CD4-positive, alpha-beta T cell (primary cell): ENCODE results near the gene NR2C2. TPM values are rescaled to one million over a fixed set of nuclear protein-coding genes. Genes with fewer than 3 reads are reported as not detected.
A peak's percentile ranks its signal among the peaks of the same experiment; 100 is the strongest.

Source experiments
- ATAC-seq: fragments of 200-7000 bp; cut with Tn5 transposase; one replicate; pipeline ENCODE4 v1.10.0; 2022; ENCODE audit warnings: mild to moderate bottlenecking; ENCODE audit not compliant: poor library complexity
- CTCF ChIA-PET: fragments of 350-600 bp; sonication (Branson Sonifier 250); formaldehyde crosslinking; loops from one replicate; lab custom pipeline; 2021; ENCODE audit warnings: antibody characterized with exemption, inconsistent platforms; lab: Charles Lee
- POLR2A ChIA-PET: fragments of 350-600 bp; sonication (Branson Sonifier 250); formaldehyde crosslinking; loops from one replicate; lab custom pipeline; 2021; ENCODE audit warnings: antibody characterized with exemption, inconsistent platforms; lab: Charles Lee
- DNase-seq, 14 experiments: peaks; one replicate each; pipeline ENCODE4 v3.0.0-alpha.2; 2013 to 2020; ENCODE audit warnings: mixed read lengths in 2 of 14
- H3K27ac ChIP-seq, 2 donors: one replicate each; pipeline versions ENCODE4 v1.5.1 to v1.7.0; 2013; ENCODE audit warnings: low read length in 2 of 2, low read depth in 1 of 2, mild to moderate bottlenecking in 1 of 2
- H3K27me3 ChIP-seq, 2 experiments: 1 replicate in 1 of 2; 2 replicates in 1 of 2; pipeline versions ENCODE4 v1.6.1 to v1.7.0; 2013; ENCODE audit warnings: low read length in 2 of 2, control low read depth in 1 of 2, mild to moderate bottlenecking in 1 of 2, moderate library complexity in 1 of 2; ENCODE audit not compliant: insufficient read depth in 2 of 2, control insufficient read depth in 1 of 2
- H3K36me3 ChIP-seq: one replicate; pipeline ENCODE4 v1.6.1; 2013; ENCODE audit warnings: low read length, control low read depth; ENCODE audit not compliant: insufficient read depth
- H3K4me1 ChIP-seq: one replicate; pipeline ENCODE4 v1.6.1; 2013; ENCODE audit warnings: low read length, control low read depth; ENCODE audit not compliant: insufficient read depth
- H3K4me3 ChIP-seq: one replicate; pipeline ENCODE4 v1.5.1; 2013; ENCODE audit warnings: mild to moderate bottlenecking, low read length, moderate library complexity
- H3K9me3 ChIP-seq, 2 experiments: 1 replicate in 1 of 2; 2 replicates in 1 of 2; pipeline versions ENCODE4 v1.6.1 to v1.7.0; 2013; ENCODE audit warnings: low read length in 2 of 2, mild to moderate bottlenecking in 2 of 2, control low read depth in 1 of 2, moderate library complexity in 1 of 2; ENCODE audit not compliant: control insufficient read depth in 1 of 2, insufficient read depth in 1 of 2
- H3K27ac Mint-ChIP-seq: one replicate; pipeline ENCODE4 v1.8.0; 2020; ENCODE audit warnings: mixed read lengths
- H3K27me3 Mint-ChIP-seq: one replicate; pipeline ENCODE4 v1.8.0; 2021; ENCODE audit warnings: mixed read lengths
- H3K36me3 Mint-ChIP-seq: one replicate; pipeline ENCODE4 v1.8.0; 2021; ENCODE audit warnings: low read depth, mixed read lengths
- H3K4me1 Mint-ChIP-seq: one replicate; pipeline ENCODE4 v1.8.0; 2021; ENCODE audit warnings: low read depth, mixed read lengths
- H3K4me3 Mint-ChIP-seq: one replicate; pipeline ENCODE4 v1.8.0; 2020; ENCODE audit warnings: mild to moderate bottlenecking, mixed read lengths
- H3K9me3 Mint-ChIP-seq: one replicate; pipeline ENCODE4 v1.8.0; 2020; ENCODE audit warnings: mixed read lengths
- intact Hi-C, 2 experiments: fragments of 100-400 bp; cut with DNase I in 1 of 2; cut with micrococcal nuclease in 1 of 2; formaldehyde crosslinking; loops; one replicate each; pipeline versions ENCODE4 v1.15.1 to v1.9.0; 2023 to 2025; cut with DNase I, micrococcal nuclease
- total RNA-seq, 174 experiments: library from RNA in 2 of 174; stranded (reverse) in 2 of 174; gene quantifications; one replicate each; pipeline ENCODE4 v1.2.3 and lab custom pipeline; 2021 to 2026
- TF ChIP-seq, protein P1 (sequence below): fragments of 200-600 bp; IDR thresholded peaks from one replicate; pipeline ENCODE4 v1.8.0; 2022; ENCODE audit warnings: antibody characterized with exemption, mild to moderate bottlenecking

NR2C2 gene
- total RNA-seq, 2 experiments from 2014 or later = 37.0 to 42.1 TPM

DNA sequence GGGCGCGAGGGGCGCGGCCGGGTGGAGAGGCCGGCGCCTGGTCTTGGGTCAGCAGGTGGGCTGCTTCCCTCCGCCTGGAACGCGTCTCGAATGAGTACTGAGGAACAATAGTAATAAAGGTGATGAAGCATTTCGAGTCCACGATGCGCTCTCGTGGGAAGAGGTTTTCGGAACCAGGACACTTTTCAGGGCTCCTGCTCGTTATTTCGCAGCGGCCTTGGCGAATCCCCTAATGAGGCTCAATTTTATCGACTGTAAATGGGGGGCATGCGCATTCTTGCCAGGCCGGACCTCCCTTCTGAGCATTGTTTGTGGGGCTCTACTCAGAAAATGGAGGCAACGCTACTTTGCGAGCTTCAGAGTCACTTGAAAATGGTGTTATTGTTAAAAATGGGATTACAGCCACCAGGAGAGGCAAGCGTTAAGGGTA is 1.2 kb downstream of the NR2C2 start:
- POLR2A ChIA-PET = interaction anchor here (0.6 to 2.7 kb wide), 13 partner anchors 8 to 824 kb away, joined by 3 to 27 read pairs (median 3); partner anchors contain the start of genes CAPN7, CCDC174, CHCHD4 and LSM3
- Histone ChIP-seq H3K27ac (peak overlapping the region; percentile 69 to 98), H3K9me3 (no peaks in the 10 kb centered on the region), H3K4me1 (peaks cover 30% of the 10 kb centered on the region), H3K4me3 (peak overlapping the region; percentile 96), H3K27me3 (no peaks in the 10 kb centered on the region), H3K36me3 (peaks cover 30% of the 10 kb centered on the region)
- ATAC-seq = no peak
- Mint-ChIP-seq H3K4me1 (peaks cover 60% of the 10 kb centered on the region), H3K36me3 (peaks cover 38% of the 10 kb centered on the region), H3K4me3 (peak overlapping the region; percentile 98), H3K27me3 (no peaks in the 10 kb centered on the region), H3K27ac (peak overlapping the region; percentile 98), H3K9me3 (no peaks in the 10 kb centered on the region)
- CTCF ChIA-PET = no interaction called here
- no peak for DNase-seq
- TF ChIP-seq, protein P1, sequence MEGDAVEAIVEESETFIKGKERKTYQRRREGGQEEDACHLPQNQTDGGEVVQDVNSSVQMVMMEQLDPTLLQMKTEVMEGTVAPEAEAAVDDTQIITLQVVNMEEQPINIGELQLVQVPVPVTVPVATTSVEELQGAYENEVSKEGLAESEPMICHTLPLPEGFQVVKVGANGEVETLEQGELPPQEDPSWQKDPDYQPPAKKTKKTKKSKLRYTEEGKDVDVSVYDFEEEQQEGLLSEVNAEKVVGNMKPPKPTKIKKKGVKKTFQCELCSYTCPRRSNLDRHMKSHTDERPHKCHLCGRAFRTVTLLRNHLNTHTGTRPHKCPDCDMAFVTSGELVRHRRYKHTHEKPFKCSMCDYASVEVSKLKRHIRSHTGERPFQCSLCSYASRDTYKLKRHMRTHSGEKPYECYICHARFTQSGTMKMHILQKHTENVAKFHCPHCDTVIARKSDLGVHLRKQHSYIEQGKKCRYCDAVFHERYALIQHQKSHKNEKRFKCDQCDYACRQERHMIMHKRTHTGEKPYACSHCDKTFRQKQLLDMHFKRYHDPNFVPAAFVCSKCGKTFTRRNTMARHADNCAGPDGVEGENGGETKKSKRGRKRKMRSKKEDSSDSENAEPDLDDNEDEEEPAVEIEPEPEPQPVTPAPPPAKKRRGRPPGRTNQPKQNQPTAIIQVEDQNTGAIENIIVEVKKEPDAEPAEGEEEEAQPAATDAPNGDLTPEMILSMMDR = no peak
- intact Hi-C loops = loop anchor here (1.0 to 10.0 kb wide), 10 partner anchors 117 to 909 kb away; partner anchors contain the start of genes RBSN (in 2 of the 2), BTD (in 1 of the 2), CCDC174 (in 1 of the 2) and CHCHD4 (in 1 of the 2)

DNA sequence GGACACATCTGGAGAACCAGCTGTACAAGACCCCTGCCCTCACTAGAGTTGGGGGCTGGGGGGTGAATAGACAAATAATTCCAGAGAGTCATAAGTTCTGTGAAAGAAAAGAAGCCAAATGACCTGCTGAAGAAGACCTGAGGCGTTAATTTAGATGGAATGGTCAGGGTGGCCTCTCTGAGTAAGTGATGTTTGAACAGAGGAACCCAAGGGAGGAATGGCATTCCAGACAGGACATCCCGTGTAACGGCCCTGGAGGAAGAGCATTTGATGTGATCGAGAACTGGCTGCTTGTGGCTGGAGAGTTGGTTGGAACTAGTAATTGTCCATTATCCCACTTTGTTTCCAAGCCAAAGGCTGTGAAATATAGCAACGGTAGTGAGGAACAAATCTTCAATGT is 1.7 kb downstream of the NR2C2 start:
- H3K36me3 Mint-ChIP-seq = peaks cover 33% of the 10 kb centered on the region
- peak overlapping the region in 1 of 2 donors; percentile 98 for H3K27ac ChIP-seq
- ChIA-PET POLR2A (interaction anchor here (1.1 to 1.5 kb wide), 3 partner anchors 297 to 824 kb away, joined by 6 to 27 read pairs (median 7); partner anchors contain the start of genes CCDC174, CHCHD4, LSM3 and TMEM43), CTCF (interaction anchor here (1.4 kb wide), 1 partner anchor 23 kb away, joined by 3 read pairs; no protein-coding TSS in a partner anchor)
- peaks cover 30% of the 10 kb centered on the region for H3K4me1 ChIP-seq
- H3K9me3 ChIP-seq = no peaks in the 10 kb centered on the region
- H3K27me3 Mint-ChIP-seq = no peaks in the 10 kb centered on the region
- H3K4me3 ChIP-seq = peak overlapping the region; percentile 96
- ATAC-seq = no peak
- no peaks in the 10 kb centered on the region for H3K27me3 ChIP-seq
- peaks cover 27% of the 10 kb centered on the region for H3K36me3 ChIP-seq
- no peak for DNase-seq
- intact Hi-C loops = loop anchor here (1.0 to 10.0 kb wide), 10 partner anchors 116 to 908 kb away; partner anchors contain the start of genes RBSN (in 2 of the 2), BTD (in 1 of the 2), CCDC174 (in 1 of the 2) and CHCHD4 (in 1 of the 2)
- H3K4me3 Mint-ChIP-seq = peak overlapping the region; percentile 98
- peak overlapping the region; percentile 98 for H3K27ac Mint-ChIP-seq
- no peaks in the 10 kb centered on the region for H3K9me3 Mint-ChIP-seq
- peaks cover 55% of the 10 kb centered on the region for H3K4me1 Mint-ChIP-seq
- TF ChIP-seq, protein P1 = no peak

DNA sequence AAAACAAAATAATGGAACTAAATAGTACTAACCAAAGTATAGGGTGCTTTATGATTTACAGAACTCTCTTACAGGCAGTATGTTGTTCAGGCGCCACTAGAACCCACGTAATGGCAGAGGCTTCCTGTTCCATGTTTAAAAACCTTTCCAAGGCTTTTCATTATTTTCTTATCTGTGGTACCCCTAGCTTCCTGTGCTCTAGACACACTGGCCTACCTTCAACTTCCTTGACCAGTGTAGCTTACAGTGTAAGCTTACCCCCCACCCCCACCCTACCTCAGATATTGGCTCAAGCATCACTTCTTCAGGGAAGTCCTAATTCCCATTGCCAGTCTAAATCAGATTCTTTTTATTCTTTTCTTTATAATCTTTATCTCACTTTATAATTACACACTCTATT is 2.9 kb downstream of the NR2C2 start:
- H3K4me3 Mint-ChIP-seq = no peak overlapping the region
- H3K36me3 ChIP-seq = peaks cover 16% of the 10 kb centered on the region
- H3K4me3 ChIP-seq = no peak overlapping the region
- peaks cover 63% of the 10 kb centered on the region for H3K4me1 Mint-ChIP-seq
- peaks cover 22% of the 10 kb centered on the region for H3K36me3 Mint-ChIP-seq
- peaks cover 30% of the 10 kb centered on the region for H3K4me1 ChIP-seq
- DNase-seq = no peak
- no peak overlapping the region for H3K27ac ChIP-seq
- no peaks in the 10 kb centered on the region for H3K27me3 Mint-ChIP-seq
- no peaks in the 10 kb centered on the region for H3K9me3 Mint-ChIP-seq
- TF ChIP-seq, protein P1 = no peak
- peak overlapping the region; percentile 12 for H3K27ac Mint-ChIP-seq
- POLR2A ChIA-PET = no interaction called here
- H3K9me3 ChIP-seq = no peaks in the 10 kb centered on the region
- intact Hi-C loops = loop anchor here in 1 of 2 experiments (5.0 kb wide), 1 partner anchor 257 kb away; the partner anchor contains the start of gene CAPN7
- H3K27me3 ChIP-seq = no peaks in the 10 kb centered on the region
- CTCF ChIA-PET = interaction anchor here (1.2 to 1.5 kb wide), 3 partner anchors 24 to 115 kb away, joined by 3 read pairs; partner anchors contain the start of gene MRPS25
- ATAC-seq = no peak
